ENCODE results near the gene HECTD4. TPM values are rescaled to one million over a fixed set of nuclear protein-coding genes. Genes with fewer than 3 reads are reported as not detected.

The HECTD4 gene
- total RNA-seq, 1 experiment from 2014 or later, result 24.6 TPM

GRCh38 chr12:112179341-112179740 lies 202.9 kb downstream of the HECTD4 start:
- Histone ChIP-seq H3K4me1 (ENCODE audit: insufficient read depth, low read length) (no peaks in the 10 kb centered on the region), H3K9me2 (replicated peaks; ENCODE audit: low read length) (no peaks in the 10 kb centered on the region), H3K4me2 (ENCODE audit: low read length) (no peak overlapping the region), H3K36me3 (ENCODE audit: low read depth, low read length) (peaks cover 17% of the 10 kb centered on the region; the same call in 1 of the 2 replicates), H3K27ac (ENCODE audit: low read length) (no peak overlapping the region), H3K79me2 (ENCODE audit: low read length) (no peaks in the 10 kb centered on the region), H3K9ac (ENCODE audit: low read length) (no peak overlapping the region), H3F3A (ENCODE audit: low read length, unreplicated experiment) (no peaks in the 10 kb centered on the region), H3K9me3 (ENCODE audit: low read length) (no peaks in the 10 kb centered on the region), H3K27me3 (ENCODE audit: low read length) (no peaks in the 10 kb centered on the region), H2AFZ (ENCODE audit: low read length) (no peak overlapping the region), H4K20me1 (ENCODE audit: low read length) (no peaks in the 10 kb centered on the region), H3K4me3 (ENCODE audit: low read length) (no peak overlapping the region)
- DNase-seq (no peak), ATAC-seq (no peak)
- CTCF ChIA-PET, result no interaction called here
- intact Hi-C loops (cut with micrococcal nuclease), result no loop called here
- TF ChIP-seq EZH2phosphoT487 (IDR thresholded peaks at IDR 0.05; ENCODE audit: borderline replicate concordance, low read length) (no peak), CTCF (conservative IDR thresholded peaks at IDR 0.05; ENCODE audit: low read depth, low read length) (no peak), EZH2 (IDR thresholded peaks at IDR 0.05; ENCODE audit: low read length, unreplicated experiment) (no peak)
- no TSS peak for BruUV-seq (replicated peaks)
- POLR2A ChIA-PET (ENCODE audit: unreplicated experiment), result no interaction called here

GRCh38 chr12:112178796-112179195 lies 203.4 kb downstream of the HECTD4 start:
- Histone ChIP-seq H3K4me3 (ENCODE audit: low read length) (no peak overlapping the region), H3K27me3 (ENCODE audit: low read length) (no peaks in the 10 kb centered on the region), H2AFZ (ENCODE audit: low read length) (no peak overlapping the region), H3K36me3 (ENCODE audit: low read depth, low read length) (peaks cover 11% of the 10 kb centered on the region; the same call in 1 of the 2 replicates), H3K4me1 (ENCODE audit: insufficient read depth, low read length) (no peaks in the 10 kb centered on the region), H3K9me3 (ENCODE audit: low read length) (no peaks in the 10 kb centered on the region), H3K9me2 (replicated peaks; ENCODE audit: low read length) (no peaks in the 10 kb centered on the region), H3F3A (ENCODE audit: low read length, unreplicated experiment) (no peaks in the 10 kb centered on the region), H3K27ac (ENCODE audit: low read length) (no peak overlapping the region), H3K4me2 (ENCODE audit: low read length) (no peak overlapping the region), H3K79me2 (ENCODE audit: low read length) (no peaks in the 10 kb centered on the region), H4K20me1 (ENCODE audit: low read length) (no peaks in the 10 kb centered on the region), H3K9ac (ENCODE audit: low read length) (no peak overlapping the region)
- intact Hi-C loops (cut with micrococcal nuclease), result no loop called here
- no peak for DNase-seq
- ChIA-PET POLR2A (ENCODE audit: unreplicated experiment) (no interaction called here), CTCF (no interaction called here)
- no peak for ATAC-seq
- BruUV-seq (replicated peaks), result no TSS peak
- TF ChIP-seq EZH2 (IDR thresholded peaks at IDR 0.05; ENCODE audit: low read length, unreplicated experiment) (no peak), EZH2phosphoT487 (IDR thresholded peaks at IDR 0.05; ENCODE audit: borderline replicate concordance, low read length) (no peak), CTCF (conservative IDR thresholded peaks at IDR 0.05; ENCODE audit: low read depth, low read length) (no peak)

GRCh38 chr12:112176321-112177010 lies 205.8 kb downstream of the HECTD4 start:
- Histone ChIP-seq H3K4me3 (ENCODE audit: low read length) (no peak overlapping the region), H3K36me3 (ENCODE audit: low read depth, low read length) (peaks cover 10% of the 10 kb centered on the region; the same call in 1 of the 2 replicates), H3K27me3 (ENCODE audit: low read length) (no peaks in the 10 kb centered on the region), H3K9me2 (replicated peaks; ENCODE audit: low read length) (no peaks in the 10 kb centered on the region), H3K4me1 (ENCODE audit: insufficient read depth, low read length) (no peaks in the 10 kb centered on the region), H3F3A (ENCODE audit: low read length, unreplicated experiment) (no peaks in the 10 kb centered on the region), H3K27ac (ENCODE audit: low read length) (no peak overlapping the region), H2AFZ (ENCODE audit: low read length) (no peak overlapping the region), H3K79me2 (ENCODE audit: low read length) (no peaks in the 10 kb centered on the region), H3K4me2 (ENCODE audit: low read length) (no peak overlapping the region), H3K9me3 (ENCODE audit: low read length) (no peaks in the 10 kb centered on the region), H3K9ac (ENCODE audit: low read length) (no peak overlapping the region), H4K20me1 (ENCODE audit: low read length) (no peaks in the 10 kb centered on the region)
- ATAC-seq (no peak), DNase-seq (no peak)
- BruUV-seq (replicated peaks), result no TSS peak
- TF ChIP-seq CTCF (conservative IDR thresholded peaks at IDR 0.05; ENCODE audit: low read depth, low read length) (no peak), EZH2 (IDR thresholded peaks at IDR 0.05; ENCODE audit: low read length, unreplicated experiment) (no peak), EZH2phosphoT487 (IDR thresholded peaks at IDR 0.05; ENCODE audit: borderline replicate concordance, low read length) (no peak)
- ChIA-PET POLR2A (ENCODE audit: unreplicated experiment) (no interaction called here), CTCF (no interaction called here)
- intact Hi-C loops (cut with micrococcal nuclease), result no loop called here

Measured in PC-3 (cell line).